Epidermal melanocyte (primary cell): ENCODE measurements around the gene PHF1.
A peak's percentile ranks its signal among the peaks of the same experiment; 100 is the strongest.

ENCODE experiments used
- DNase-seq: peaks from one replicate; pipeline ENCODE4 v3.0.0; 2011; ENCODE audit warnings: low spot score; ENCODE audit not compliant: insufficient read length

Gene PHF1

GRCh38 chr6:33417128-33417902 is 6.5 kb downstream of the PHF1 start:
- DNase-seq: no peak

- peak; percentile 95 for DNase-seq
Observed at GRCh38 chr6:33417903-33418689, 7.3 kb downstream of the PHF1 start, which contains the start of gene CUTA. CUTA (minus strand) TSS chr6:33418107; CDS start chr6:33418000, 107 bp downstream.

GRCh38 chr6:33418690-33419291 is 8.0 kb downstream of the PHF1 start:
- DNase-seq: no peak

- DNase-seq: no peak
Observed at GRCh38 chr6:33419580-33420490, 9.0 kb downstream of the PHF1 start, which contains the start of gene SYNGAP1. SYNGAP1 (plus strand) TSS chr6:33420065; CDS start chr6:33420265, 200 bp downstream.

- no peak for DNase-seq
Observed at GRCh38 chr6:33420491-33421343, 9.9 kb downstream of the PHF1 start.

GRCh38 chr6:33421344-33421643 is 10.5 kb downstream of the PHF1 start:
- DNase-seq: no peak

- DNase-seq: no peak
Observed at GRCh38 chr6:33423777-33424176, 13.0 kb downstream of the PHF1 start.

DNA sequence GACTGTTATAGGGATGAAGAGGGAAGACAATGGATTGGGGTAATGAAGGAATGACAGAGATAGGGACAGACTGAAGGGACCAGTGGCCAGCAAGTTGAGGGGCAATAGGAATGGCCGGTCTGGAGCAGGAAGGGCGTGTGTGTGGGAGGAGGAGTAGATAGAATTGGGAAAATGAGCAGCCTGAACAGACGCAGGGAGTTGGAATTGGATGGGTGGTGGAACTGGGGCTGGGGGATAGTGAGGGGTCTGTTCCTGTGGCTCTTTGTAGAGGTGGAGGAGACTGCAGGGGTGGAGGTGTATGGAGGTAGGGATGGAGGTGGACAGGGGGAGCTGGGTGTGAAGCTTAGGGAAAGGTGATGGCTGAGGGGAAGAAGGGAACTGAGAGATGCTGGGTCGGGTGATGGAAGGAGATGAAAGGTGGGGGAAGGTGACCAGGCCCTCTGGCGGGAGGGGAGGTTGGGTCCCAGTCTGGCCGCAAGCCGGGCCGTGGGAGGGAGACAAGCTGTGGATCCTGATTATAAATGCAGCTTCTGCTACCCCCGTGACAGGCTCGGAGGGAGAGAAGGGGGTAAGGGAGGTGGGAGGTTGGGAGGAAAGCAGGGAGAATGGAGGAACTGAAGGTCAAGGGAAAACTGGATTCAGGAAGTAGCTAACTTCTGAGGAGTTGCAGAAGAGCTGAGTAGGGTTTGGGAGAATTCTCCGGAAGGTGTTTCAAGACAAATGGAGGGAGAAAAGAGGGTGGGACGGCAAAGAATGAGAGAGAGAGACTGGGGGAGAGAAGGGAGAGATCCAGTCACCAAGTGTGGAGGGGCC is 14.2 kb downstream of the PHF1 start:
- no peak for DNase-seq

- DNase-seq: peak; percentile 96
Observed at GRCh38 chr6:33425668-33426577, 15.1 kb downstream of the PHF1 start.

GRCh38 chr6:33426590-33427511 is 16.0 kb downstream of the PHF1 start:
- DNase-seq: no peak

- no peak for DNase-seq
Observed at GRCh38 chr6:33427585-33428223, 16.9 kb downstream of the PHF1 start.

GRCh38 chr6:33428224-33428965 is 17.6 kb downstream of the PHF1 start:
- no peak for DNase-seq

GRCh38 chr6:33428966-33429749 is 18.3 kb downstream of the PHF1 start:
- no peak for DNase-seq

DNA sequence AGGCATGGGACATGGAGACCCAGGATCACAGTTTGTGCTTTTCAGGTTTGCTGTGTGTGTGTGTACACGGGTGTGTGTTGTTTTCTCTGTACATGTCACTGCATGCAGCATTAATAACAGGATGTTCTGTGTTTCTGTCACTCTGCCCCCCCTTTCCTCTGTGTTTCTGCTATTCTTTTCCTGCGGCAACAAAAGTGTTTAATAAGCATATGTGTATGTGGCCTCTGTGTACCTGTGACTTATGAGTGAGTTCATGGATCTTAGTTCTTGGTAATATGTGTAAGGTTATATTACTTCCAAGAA is 18.9 kb downstream of the PHF1 start:
- no peak for DNase-seq

- no peak for DNase-seq
Observed at GRCh38 chr6:33430334-33430733, 19.5 kb downstream of the PHF1 start.
